Measurements from ENCODE around the gene ELP2. TPM values are rescaled to one million over a fixed set of nuclear protein-coding genes. Genes with fewer than 3 reads are reported as not detected.

The ELP2 gene
- total RNA-seq, 1 donor from 2014 or later: 72.9 TPM

DNA sequence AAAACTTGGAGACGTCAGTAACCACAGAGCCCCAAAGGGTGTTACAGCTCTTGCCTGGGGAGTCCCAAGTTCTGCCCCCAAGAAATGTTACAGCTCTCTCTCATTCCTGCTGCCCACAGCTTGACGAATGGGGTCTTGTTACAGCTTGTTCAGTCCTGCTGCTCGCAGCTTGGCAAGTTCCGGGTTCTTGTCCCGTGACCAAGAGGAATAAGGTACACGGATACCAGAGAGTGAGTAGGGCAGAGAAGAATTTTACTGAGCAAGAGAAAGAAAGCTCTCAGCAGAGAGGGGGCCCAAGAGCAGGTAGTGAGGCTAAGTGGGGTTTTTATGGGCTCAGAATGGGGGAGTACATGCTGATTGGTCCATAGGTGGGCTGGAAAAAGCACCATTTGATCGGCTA lies 27.8 kb upstream of the ELP2 start:
- no peak for FAIRE-seq
- no peaks in the 10 kb centered on the region for H3K27me3 ChIP-seq (ENCODE audit: control insufficient read depth, insufficient read depth, low read length)
- no peaks in the 10 kb centered on the region for H3K36me3 ChIP-seq (ENCODE audit: control insufficient read depth, insufficient read depth, low read length)
- TF ChIP-seq, protein P1, sequence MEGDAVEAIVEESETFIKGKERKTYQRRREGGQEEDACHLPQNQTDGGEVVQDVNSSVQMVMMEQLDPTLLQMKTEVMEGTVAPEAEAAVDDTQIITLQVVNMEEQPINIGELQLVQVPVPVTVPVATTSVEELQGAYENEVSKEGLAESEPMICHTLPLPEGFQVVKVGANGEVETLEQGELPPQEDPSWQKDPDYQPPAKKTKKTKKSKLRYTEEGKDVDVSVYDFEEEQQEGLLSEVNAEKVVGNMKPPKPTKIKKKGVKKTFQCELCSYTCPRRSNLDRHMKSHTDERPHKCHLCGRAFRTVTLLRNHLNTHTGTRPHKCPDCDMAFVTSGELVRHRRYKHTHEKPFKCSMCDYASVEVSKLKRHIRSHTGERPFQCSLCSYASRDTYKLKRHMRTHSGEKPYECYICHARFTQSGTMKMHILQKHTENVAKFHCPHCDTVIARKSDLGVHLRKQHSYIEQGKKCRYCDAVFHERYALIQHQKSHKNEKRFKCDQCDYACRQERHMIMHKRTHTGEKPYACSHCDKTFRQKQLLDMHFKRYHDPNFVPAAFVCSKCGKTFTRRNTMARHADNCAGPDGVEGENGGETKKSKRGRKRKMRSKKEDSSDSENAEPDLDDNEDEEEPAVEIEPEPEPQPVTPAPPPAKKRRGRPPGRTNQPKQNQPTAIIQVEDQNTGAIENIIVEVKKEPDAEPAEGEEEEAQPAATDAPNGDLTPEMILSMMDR (IDR thresholded peaks at IDR 0.05; ENCODE audit: insufficient read depth, low read length, severe bottlenecking): no peak
- DNase-seq (ENCODE audit: low read depth): peak; percentile 69
- H3K4me3 ChIP-seq (ENCODE audit: low read depth, low read length): no peak overlapping the region

DNA sequence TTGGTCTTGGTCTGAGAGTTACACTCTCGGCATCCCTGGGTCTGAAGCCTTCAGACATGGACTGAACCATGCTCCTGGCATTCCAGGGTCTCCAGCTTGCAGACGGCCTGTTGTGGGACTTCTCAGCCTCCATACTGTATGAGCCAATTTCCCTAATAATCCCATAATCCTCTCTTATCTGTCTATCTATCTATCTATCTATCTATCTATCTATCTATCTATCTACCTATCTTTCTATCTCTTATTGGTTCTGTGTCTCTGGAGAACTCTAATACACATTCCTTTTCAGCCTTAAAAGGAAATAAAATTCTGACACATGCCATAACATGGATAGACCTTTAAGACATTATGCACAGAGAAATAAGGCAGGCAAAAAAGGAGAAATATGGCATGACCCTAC lies 24.9 kb upstream of the ELP2 start:
- TF ChIP-seq, protein P1 (IDR thresholded peaks at IDR 0.05; ENCODE audit: insufficient read depth, low read length, severe bottlenecking): no peak

DNA sequence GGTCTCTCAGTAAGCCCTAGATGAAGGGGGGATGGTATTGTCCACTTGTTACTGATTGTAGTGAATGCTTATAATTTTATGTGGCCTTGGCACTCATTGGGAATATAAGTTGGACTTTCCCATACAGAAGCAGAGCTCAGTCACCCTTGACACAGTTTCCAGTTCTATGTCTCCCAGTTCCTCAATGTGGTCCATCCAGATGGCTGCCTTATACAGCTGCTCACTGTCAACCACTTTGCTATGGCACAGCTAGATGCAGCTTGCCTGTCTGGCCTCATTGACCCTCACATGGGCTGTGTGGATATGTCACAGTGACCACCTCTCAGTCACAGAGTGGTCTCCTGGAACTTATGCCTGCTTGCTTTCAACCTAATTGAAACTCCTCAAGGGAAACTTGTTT lies 22.2 kb upstream of the ELP2 start:
- TF ChIP-seq, protein P1 (IDR thresholded peaks at IDR 0.05; ENCODE audit: insufficient read depth, low read length, severe bottlenecking): no peak
- peak; percentile 55 for FAIRE-seq
- Histone ChIP-seq H3K27me3 (ENCODE audit: control insufficient read depth, insufficient read depth, low read length) (no peaks in the 10 kb centered on the region), H3K36me3 (ENCODE audit: control insufficient read depth, insufficient read depth, low read length) (peaks cover 6% of the 10 kb centered on the region), H3K4me3 (ENCODE audit: low read depth, low read length) (no peak overlapping the region)
- DNase-seq (ENCODE audit: low read depth): no peak

More for the DNA sequence above, 24.9 kb upstream of the ELP2 start:
- no peaks in the 10 kb centered on the region for H3K27me3 ChIP-seq (ENCODE audit: control insufficient read depth, insufficient read depth, low read length)
- H3K4me3 ChIP-seq (ENCODE audit: low read depth, low read length): no peak overlapping the region
- FAIRE-seq (no peak), DNase-seq (ENCODE audit: low read depth) (no peak)
- no peaks in the 10 kb centered on the region for H3K36me3 ChIP-seq (ENCODE audit: control insufficient read depth, insufficient read depth, low read length)

DNA sequence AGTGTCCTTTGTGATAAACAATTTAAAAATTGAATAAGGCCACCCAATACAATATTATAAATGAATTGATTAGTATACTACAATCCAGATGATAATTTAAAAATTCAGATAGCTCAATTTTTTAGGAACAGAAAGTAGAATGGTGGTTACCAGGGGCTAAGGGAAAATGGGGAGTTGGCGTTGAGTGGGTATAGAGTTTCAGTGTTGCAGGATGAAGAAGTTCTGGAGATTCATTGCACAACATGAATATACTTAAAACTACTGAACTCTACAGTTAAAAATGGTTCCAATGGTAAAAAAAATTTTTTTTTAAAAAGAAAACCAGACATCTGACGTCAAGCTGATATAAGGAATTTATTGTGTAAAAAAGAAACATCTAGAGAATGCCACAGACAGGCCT lies 21.5 kb upstream of the ELP2 start:
- Histone ChIP-seq H3K4me3 (ENCODE audit: low read depth, low read length) (no peak overlapping the region), H3K36me3 (ENCODE audit: control insufficient read depth, insufficient read depth, low read length) (peaks cover 9% of the 10 kb centered on the region), H3K27me3 (ENCODE audit: control insufficient read depth, insufficient read depth, low read length) (no peaks in the 10 kb centered on the region)
- TF ChIP-seq, protein P1 (IDR thresholded peaks at IDR 0.05; ENCODE audit: insufficient read depth, low read length, severe bottlenecking): no peak
- FAIRE-seq (no peak), DNase-seq (ENCODE audit: low read depth) (no peak)

DNA sequence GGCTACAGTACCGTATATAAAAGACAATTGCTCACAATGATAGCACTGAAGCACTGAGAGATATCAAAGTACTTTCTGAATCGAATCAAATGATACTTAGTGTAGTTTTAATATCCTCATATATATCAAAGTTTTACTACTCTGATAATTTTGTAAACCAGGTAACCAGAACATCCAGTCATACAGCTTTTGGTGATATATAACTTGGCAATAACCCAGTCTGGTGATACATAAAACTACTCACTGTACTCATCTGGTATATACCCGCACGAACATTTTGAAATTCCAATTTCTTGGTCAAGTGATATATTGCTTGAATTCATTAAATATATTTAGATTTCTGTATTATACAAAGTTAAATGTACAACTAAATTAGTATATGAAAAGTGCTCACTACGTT lies 21.1 kb upstream of the ELP2 start:
- peak; percentile 63 for DNase-seq (ENCODE audit: low read depth)
- TF ChIP-seq, protein P1 (IDR thresholded peaks at IDR 0.05; ENCODE audit: insufficient read depth, low read length, severe bottlenecking): no peak
- no peak for FAIRE-seq
- Histone ChIP-seq H3K36me3 (ENCODE audit: control insufficient read depth, insufficient read depth, low read length) (peaks cover 11% of the 10 kb centered on the region), H3K4me3 (ENCODE audit: low read depth, low read length) (no peak overlapping the region), H3K27me3 (ENCODE audit: control insufficient read depth, insufficient read depth, low read length) (no peaks in the 10 kb centered on the region)

DNA sequence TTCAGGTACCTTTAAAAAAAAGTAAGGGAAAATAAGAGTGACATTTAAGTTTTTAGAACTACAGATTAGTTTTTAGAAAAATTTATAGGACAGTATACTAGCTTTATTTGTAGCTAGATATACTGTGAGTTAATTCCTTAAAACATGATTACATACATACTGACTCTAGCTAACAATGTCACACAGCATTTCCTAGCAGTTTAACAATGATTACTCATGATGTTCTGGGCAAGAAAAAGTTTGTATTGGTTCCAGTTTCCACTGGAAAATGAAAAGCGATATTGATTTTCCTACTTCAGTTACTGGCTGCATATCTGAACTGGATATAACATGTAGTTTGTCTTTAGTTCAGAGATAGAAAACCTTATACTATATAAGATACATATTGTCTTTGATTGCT lies 20.0 kb upstream of the ELP2 start:
- FAIRE-seq: no peak
- no peak for DNase-seq (ENCODE audit: low read depth)
- Histone ChIP-seq H3K36me3 (ENCODE audit: control insufficient read depth, insufficient read depth, low read length) (peaks cover 15% of the 10 kb centered on the region), H3K27me3 (ENCODE audit: control insufficient read depth, insufficient read depth, low read length) (no peaks in the 10 kb centered on the region), H3K4me3 (ENCODE audit: low read depth, low read length) (no peak overlapping the region)
- TF ChIP-seq, protein P1 (IDR thresholded peaks at IDR 0.05; ENCODE audit: insufficient read depth, low read length, severe bottlenecking): no peak

Measured in bronchial epithelial cell (primary cell).